Fibroblast of mammary gland (primary cell): Measurements from ENCODE around the gene SRPK1.
"Not testable (repeated sequence)": the region's sequence is repeated elsewhere in the genome, so short reads cannot be mapped to it uniquely, and the experiment has no call there.

ENCODE experiments used
- DNase-seq: peaks from one replicate; pipeline ENCODE4 v3.0.0-alpha.2; 2010; ENCODE audit warnings: low read depth
- H3K4me3 ChIP-seq: 2 replicates; pipeline ENCODE4 v1.5.1; 2011; ENCODE audit warnings: low read depth, mild to moderate bottlenecking, low read length, moderate library complexity; ENCODE audit not compliant: control insufficient read depth
- TF ChIP-seq, protein P1 (sequence below): conservative IDR thresholded peaks from 2 replicates; pipeline ENCODE4 v1.5.1; 2011; ENCODE audit warnings: low read depth, low read length, inconsistent platforms; ENCODE audit not compliant: control insufficient read depth, insufficient read depth

Gene SRPK1

DNA sequence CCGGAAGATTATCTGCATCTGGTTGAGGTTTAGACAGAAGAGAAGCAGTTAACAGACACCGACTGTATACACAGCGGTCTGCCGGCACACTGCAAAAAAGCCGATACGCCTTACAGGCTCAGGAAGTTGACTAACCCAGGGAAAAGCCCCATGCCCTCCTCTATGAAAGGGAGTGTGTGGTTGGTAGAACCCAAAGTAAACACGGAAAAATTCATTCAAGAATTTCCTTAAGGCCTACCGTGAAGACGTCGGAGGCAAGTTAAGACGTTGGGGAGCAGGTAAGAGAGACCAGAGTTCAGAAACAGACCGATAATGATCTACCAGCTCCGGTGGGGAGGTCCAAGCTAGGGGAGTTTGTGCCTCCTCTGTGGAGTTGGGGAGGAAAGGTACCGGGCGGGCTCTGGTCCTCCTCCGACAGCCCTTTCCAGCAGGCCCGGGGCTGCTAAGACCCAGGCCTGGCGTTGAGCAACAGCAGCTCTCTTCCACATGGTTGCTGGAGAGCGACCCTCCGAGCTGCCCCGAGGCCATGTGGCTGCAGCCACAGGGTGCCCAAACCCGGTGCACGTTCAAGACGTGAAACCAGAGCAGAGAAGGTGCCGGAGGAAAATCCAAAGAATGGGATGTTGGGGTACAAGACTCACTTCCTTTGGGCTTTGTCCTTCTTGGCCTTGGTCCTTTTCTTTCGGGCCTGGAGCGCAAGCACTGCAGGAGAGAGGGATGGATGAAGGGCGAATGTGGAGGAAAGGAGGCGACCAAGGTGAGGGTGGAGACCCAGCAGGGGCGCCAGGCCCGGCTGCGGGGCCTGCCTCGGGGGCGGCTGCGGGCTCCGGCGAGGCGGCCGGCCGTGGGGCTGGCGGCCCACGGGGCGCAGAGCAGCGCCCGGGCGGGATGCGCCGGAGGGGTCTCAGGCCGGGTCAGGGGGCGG is 809 bp downstream of the SRPK1 start:
- TF ChIP-seq, protein P1, sequence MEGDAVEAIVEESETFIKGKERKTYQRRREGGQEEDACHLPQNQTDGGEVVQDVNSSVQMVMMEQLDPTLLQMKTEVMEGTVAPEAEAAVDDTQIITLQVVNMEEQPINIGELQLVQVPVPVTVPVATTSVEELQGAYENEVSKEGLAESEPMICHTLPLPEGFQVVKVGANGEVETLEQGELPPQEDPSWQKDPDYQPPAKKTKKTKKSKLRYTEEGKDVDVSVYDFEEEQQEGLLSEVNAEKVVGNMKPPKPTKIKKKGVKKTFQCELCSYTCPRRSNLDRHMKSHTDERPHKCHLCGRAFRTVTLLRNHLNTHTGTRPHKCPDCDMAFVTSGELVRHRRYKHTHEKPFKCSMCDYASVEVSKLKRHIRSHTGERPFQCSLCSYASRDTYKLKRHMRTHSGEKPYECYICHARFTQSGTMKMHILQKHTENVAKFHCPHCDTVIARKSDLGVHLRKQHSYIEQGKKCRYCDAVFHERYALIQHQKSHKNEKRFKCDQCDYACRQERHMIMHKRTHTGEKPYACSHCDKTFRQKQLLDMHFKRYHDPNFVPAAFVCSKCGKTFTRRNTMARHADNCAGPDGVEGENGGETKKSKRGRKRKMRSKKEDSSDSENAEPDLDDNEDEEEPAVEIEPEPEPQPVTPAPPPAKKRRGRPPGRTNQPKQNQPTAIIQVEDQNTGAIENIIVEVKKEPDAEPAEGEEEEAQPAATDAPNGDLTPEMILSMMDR = no peak
- peak overlapping the region; percentile 87 for H3K4me3 ChIP-seq
- peak; percentile 62 for DNase-seq

DNA sequence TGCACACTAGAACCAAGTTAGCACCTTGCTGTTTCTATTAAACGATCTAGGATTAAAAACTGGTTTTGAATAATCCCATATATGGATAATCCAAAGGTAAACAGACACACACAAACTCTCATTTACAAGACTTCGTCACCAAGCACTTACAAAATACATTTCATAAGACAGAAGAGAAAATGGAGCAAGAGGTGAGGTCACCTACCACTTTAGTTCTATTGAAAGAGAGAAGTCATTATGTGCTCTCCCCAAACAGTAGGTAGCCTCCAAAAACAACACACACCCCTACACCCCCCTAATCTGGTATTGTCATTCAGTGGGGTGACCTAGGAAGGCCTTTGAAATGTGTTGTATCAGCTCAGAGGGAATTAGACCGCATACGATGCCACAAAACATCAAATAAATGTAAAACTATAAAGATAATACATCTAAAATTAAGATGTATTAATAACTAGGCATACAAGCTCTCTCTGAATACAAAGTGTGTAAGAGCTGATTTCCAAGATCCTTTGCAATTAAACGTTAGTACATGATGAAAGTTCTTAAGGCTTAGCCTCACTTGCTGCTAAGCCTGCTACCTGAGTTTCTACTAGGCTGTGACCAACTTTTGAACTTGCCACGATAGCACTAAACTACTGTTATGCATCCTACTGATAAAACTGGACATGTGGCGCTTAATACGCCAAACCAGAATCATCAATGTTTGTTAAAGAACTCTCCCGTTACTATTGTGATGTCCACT is 1.6 kb downstream of the SRPK1 start:
- peak; percentile 49 for DNase-seq
- TF ChIP-seq, protein P1 = no peak
- H3K4me3 ChIP-seq = peak overlapping the region; percentile 87

DNA sequence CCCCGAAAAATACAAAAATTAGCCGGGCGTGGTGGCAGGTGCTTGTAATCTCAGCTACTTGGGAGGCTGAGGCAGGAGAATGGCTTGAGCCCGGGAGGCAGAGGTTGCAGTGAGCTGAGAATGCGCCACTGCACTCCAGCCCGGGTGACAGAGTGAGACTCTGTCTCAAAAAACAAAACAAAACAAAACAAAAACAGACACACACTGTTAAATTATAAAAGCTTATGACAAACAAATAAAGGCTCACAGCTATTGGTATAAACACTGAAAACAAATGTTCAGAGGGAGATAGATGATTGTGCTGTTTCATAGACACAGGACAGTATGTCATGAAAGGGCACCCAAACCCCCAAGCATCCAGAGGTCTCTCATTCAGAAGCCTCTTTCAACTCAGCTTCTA is 4.0 kb downstream of the SRPK1 start:
- not testable (repeated sequence) for H3K4me3 ChIP-seq, DNase-seq

DNA sequence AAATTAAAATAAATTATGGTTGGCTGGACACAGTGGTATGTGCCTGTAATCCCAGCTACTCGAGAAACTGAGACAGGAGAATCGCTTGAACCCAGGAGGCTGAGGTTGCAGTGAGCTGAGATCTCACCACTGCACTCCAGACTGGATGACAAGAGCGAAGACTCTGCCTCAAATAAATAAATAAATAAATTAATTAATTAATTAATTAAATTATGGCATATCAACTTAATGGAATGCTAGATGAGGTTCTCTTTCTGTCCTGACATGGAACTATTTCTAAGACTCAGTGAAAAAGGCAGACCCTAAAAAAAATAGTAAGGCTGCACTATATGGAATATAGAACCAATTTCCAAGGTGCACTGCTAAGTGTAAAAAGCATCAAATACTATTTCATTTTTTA is 4.8 kb downstream of the SRPK1 start:
- TF ChIP-seq, protein P1 = no peak
- DNase-seq = no peak
- no peak overlapping the region for H3K4me3 ChIP-seq

DNA sequence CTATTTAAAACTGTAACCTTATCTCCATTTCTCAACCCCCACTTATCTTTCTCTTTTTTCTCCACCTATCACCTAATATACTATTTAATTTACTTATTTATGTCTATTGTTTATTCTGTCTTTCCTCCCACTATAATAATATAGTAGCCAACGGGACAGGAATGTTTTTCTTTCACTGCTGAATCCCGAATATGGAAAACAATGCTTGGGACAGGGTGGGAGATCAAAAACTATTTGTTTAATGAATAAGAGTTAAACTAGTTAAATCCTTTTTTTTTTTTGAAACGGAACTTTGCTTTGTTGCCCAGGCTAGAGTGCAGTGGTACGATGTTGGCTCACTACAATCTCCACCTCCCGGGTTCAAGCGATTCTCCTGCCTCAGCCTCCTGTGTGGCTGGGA is 6.4 kb downstream of the SRPK1 start:
- TF ChIP-seq, protein P1 = no peak
- no peak for DNase-seq

DNA sequence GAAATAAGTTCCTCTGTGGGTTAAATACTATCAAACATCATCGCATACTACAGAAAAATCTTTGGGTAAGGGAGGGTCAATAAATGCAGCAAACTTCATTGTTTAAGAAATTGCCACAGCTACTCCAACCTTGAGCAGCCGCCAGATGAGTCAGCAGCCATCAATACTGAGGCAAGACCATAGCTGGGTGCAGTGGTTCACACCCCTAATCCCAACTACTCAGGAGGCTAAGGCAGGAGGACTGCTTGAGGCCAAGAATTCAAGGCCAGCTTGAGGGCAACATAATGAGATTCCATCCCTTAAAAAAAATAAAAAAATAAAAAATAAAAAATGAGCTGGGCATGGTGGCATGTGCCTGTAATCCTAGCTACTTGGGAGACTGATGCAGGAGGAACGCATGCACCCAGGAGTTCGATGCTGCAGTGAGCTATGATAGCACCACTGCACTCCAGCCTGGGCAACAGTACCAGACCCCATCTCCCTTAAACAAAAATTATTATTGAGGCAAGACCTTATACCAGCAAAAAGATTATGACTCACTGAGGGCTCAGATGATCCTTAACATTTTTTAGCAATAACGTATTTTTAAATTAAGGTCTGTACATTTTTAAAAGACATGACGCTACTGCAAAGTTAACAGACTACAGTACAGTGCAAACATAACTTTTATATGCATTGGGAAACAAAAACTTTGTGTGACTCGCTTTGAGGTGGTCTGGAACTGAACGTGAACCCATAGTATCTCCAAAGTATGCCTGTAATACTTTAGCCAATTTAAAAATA is 8.8 kb downstream of the SRPK1 start:
- TF ChIP-seq, protein P1 = no peak
- peak; percentile 56 for DNase-seq
- H3K4me3 ChIP-seq = no peak overlapping the region

More for the DNA sequence above, 6.4 kb downstream of the SRPK1 start:
- no peak overlapping the region for H3K4me3 ChIP-seq

DNA sequence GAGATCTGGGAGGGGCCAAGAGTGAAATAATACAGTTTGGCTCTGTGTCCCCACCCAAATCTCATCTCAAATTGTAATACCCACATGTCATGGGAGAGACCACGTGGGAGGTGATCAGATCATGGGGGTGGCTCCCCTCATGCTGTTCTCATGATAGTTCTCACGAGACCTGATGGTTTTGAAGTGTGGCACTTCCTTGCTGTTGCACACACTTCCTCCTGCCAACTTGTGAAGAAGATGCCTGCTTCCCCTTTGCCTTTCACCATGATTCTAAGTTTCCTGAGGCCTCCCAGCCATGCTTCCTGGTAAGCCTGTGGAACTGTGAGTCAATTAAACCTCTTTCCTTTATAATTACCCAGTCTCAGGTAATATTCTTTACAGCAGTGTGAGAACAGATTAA is 11.3 kb downstream of the SRPK1 start:
- DNase-seq = not testable (repeated sequence)

DNA sequence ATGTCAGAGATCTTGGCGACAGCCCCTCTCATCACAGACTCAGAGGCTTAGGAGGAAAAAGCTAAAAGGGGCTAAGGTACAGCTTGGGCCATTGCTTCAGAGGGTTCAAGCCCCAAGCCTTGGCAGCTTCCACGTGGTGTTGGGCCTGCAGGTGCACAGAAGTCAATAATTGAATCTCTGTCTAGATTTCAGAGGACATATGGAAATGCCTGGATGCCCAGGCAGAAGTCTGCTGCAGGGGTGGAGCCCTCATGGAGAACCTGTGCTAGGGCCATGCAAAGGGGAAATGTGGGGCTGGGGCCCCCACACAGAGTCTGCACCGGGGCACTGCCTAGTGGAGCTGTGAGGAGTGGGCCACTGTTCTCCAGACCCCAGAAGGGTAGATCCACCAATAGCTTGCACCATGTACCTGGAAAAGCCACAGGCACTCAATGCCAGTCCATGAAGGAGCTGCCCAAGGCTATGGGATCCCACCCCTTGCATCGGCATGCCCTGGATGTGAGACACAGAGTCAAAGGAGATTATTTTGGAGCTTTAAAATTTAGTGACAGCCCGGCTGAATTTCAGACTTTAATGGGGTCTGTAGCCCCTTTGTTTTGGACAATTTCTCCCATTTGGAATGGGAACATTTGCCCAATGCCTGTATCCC is 12.0 kb downstream of the SRPK1 start:
- DNase-seq, H3K4me3 ChIP-seq: not testable (repeated sequence)

More for the DNA sequence above, 11.3 kb downstream of the SRPK1 start:
- H3K4me3 ChIP-seq = not testable (repeated sequence)
